ENCODE results near the gene ARHGEF37. TPM values are rescaled to one million over a fixed set of nuclear protein-coding genes. Genes with fewer than 3 reads are reported as not detected.
"Not testable (repeated sequence)": the region's sequence is repeated elsewhere in the genome, so short reads cannot be mapped to it uniquely, and the experiment has no call there.

ARHGEF37 gene
- total RNA-seq, 1 donor from 2014 or later, result 11.9 TPM

- DNase-seq (ENCODE audit: low spot score), result no peak
These were observed 66.0 kb downstream of the ARHGEF37 start for GRCh38 chr5:149647334-149647733.

GRCh38 chr5:149648464-149649393 is 67.4 kb downstream of the ARHGEF37 start:
- not testable (repeated sequence) for DNase-seq (ENCODE audit: low spot score)

GRCh38 chr5:149649730-149650129 is 68.4 kb downstream of the ARHGEF37 start:
- not testable (repeated sequence) for DNase-seq (ENCODE audit: low spot score)

GRCh38 chr5:149651686-149652085 is 70.4 kb downstream of the ARHGEF37 start:
- no peak for DNase-seq (ENCODE audit: low spot score)

- DNase-seq (ENCODE audit: low spot score), result no peak
These were observed 71.4 kb downstream of the ARHGEF37 start for GRCh38 chr5:149652697-149653096.

GRCh38 chr5:149654231-149654630 is 72.9 kb downstream of the ARHGEF37 start:
- no peak for DNase-seq (ENCODE audit: low spot score)

GRCh38 chr5:149654883-149655505 is 73.7 kb downstream of the ARHGEF37 start:
- no peak for DNase-seq (ENCODE audit: low spot score)

- DNase-seq (ENCODE audit: low spot score), result no peak
These were observed 75.4 kb downstream of the ARHGEF37 start for GRCh38 chr5:149656576-149657182.

GRCh38 chr5:149657324-149657723 is 76.0 kb downstream of the ARHGEF37 start:
- DNase-seq (ENCODE audit: low spot score), result no peak

- DNase-seq (ENCODE audit: low spot score), result no peak
These were observed 77.0 kb downstream of the ARHGEF37 start for GRCh38 chr5:149658299-149658698.

- DNase-seq (ENCODE audit: low spot score), result no peak
These were observed 82.8 kb downstream of the ARHGEF37 start for GRCh38 chr5:149664083-149664482.

GRCh38 chr5:149664666-149665415 is 83.5 kb downstream of the ARHGEF37 start:
- no peak for DNase-seq (ENCODE audit: low spot score)

GRCh38 chr5:149665416-149666175 is 84.3 kb downstream of the ARHGEF37 start:
- no peak for DNase-seq (ENCODE audit: low spot score)

GRCh38 chr5:149666212-149666852 is 85.0 kb downstream of the ARHGEF37 start:
- DNase-seq (ENCODE audit: low spot score), result no peak

GRCh38 chr5:149667084-149667828 is 86.0 kb downstream of the ARHGEF37 start:
- DNase-seq (ENCODE audit: low spot score), result no peak

- DNase-seq (ENCODE audit: low spot score), result no peak
These were observed 86.6 kb downstream of the ARHGEF37 start for GRCh38 chr5:149667829-149668330.

GRCh38 chr5:149669273-149669672 is 88.0 kb downstream of the ARHGEF37 start:
- DNase-seq (ENCODE audit: low spot score), result not testable (repeated sequence)

GRCh38 chr5:149671544-149671943 is 90.2 kb downstream of the ARHGEF37 start:
- no peak for DNase-seq (ENCODE audit: low spot score)

- no peak for DNase-seq (ENCODE audit: low spot score)
These were observed 91.6 kb downstream of the ARHGEF37 start for GRCh38 chr5:149672701-149673476.
